ENCODE results near the gene ELMO1.
"Not testable (repeated sequence)": the region's sequence is repeated elsewhere in the genome, so short reads cannot be mapped to it uniquely, and the experiment has no call there.

The ELMO1 gene

GRCh38 chr7:37187179-37187578 is 261.5 kb downstream of the ELMO1 start:
- DNase-seq (ENCODE audit: low read depth in 3 of 3), result no peak

GRCh38 chr7:37186753-37187152 is 261.9 kb downstream of the ELMO1 start:
- no peak for DNase-seq (ENCODE audit: low read depth in 3 of 3)

- DNase-seq (ENCODE audit: low read depth in 3 of 3), result no peak
Measured at GRCh38 chr7:37181550-37181932, 267.1 kb downstream of the ELMO1 start.

- no peak for DNase-seq (ENCODE audit: low read depth in 3 of 3)
Measured at GRCh38 chr7:37180828-37181549, 267.7 kb downstream of the ELMO1 start.

DNA sequence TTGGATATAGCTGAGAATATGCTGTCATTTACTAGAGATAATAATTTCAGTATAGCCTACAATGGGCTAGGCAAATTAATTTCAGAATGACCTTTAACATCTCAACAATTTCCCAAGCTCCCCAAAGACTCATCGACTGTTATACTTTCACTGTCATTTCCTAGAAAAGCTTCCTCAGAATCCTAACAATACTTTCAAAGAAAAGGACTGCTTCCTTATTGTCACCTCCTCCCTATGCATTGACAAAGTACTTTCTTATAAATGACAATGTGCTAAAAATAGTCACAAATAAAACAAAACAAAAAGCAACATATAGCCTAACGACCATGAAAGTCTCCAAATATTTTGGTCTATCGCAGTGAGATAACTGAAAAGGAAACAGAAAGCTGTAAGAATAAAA is 272.6 kb downstream of the ELMO1 start:
- DNase-seq (ENCODE audit: low read depth in 3 of 3), result no peak

- DNase-seq (ENCODE audit: low read depth in 3 of 3), result no peak
Measured at GRCh38 chr7:37174460-37174859, 274.2 kb downstream of the ELMO1 start.

- no peak for DNase-seq (ENCODE audit: low read depth in 3 of 3)
Measured at GRCh38 chr7:37173670-37174069, 275.0 kb downstream of the ELMO1 start.

DNA sequence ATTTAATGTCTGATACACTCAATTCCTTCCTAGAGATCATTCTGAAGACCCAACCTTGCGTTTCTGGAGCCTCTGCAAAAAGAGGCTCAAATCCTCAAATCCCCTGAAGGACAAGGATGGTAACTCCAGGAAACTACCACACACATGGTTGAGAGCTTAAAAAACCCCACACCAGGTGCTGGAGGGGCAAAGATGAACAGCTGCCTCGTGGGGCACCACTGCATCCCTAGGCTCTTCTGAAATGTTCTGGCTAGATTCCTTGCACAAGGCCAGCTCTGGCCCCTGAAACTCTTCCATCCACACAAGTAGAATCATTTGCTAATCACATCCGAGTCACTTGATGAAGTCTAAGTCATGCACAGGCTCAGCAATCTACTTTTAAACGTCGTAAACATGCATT is 286.6 kb downstream of the ELMO1 start:
- DNase-seq (ENCODE audit: low read depth in 3 of 3), result no peak

DNA sequence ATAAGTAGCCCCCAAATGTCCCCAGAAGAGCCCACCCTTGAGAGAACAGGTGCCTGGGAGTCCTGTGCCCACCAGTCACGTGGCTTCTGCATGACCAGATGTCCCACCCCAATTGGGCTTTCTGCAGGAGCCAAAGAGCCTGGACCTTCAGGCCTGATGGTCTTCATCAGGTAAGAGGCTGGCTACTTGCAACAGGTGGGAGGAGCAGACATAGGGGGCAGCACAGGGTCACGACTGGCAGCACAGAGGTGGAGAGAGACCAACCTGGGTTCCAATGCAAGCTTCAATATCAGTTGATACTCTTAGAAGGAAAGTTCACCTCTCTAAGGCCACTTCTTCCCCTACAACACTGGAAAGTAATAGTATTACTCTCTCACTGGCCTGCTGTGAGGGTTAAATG is 288.0 kb downstream of the ELMO1 start:
- no peak for DNase-seq (ENCODE audit: low read depth in 3 of 3)

DNA sequence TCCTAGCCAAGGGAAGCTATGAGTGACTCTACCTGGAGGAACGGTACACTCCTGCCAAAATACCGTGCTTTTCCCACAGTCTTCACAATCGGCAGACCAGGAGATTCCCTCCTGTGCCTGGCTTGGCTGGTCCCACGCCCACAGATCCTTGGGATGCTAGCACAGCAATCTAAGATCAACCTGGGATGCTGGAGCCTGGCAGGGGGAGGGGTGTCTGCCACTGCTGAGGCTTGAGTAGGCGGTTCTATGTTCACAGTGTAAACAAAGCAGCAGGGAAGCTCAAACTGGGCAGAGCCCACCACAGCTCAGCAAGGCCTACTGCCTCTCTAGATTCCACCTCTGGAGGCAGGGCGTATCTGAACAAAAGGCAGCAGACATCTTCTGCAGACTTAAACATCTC is 295.3 kb downstream of the ELMO1 start:
- no peak for DNase-seq (ENCODE audit: low read depth in 3 of 3)

GRCh38 chr7:37151741-37152413 is 296.8 kb downstream of the ELMO1 start:
- no peak for DNase-seq (ENCODE audit: low read depth in 3 of 3)

- DNase-seq (ENCODE audit: low read depth in 3 of 3), result no peak
Measured at GRCh38 chr7:37150856-37151255, 297.8 kb downstream of the ELMO1 start.

DNA sequence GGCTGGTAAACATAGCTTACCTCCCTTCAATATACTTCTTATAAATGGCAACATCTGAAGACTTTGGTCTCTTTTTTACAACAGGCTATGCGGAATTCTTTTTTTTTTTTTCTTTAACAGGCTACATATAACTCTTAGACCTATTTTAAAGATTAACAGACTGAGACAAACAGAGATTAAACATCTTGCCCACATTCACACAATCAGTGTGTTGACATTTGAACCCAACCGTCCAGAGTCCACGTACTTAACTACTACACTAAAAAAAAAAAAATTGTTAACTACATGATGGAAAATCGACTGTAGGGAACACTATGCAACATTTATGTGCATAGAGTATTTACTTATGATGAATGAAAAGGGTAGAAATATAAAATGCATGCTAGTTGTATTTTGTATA is 298.5 kb downstream of the ELMO1 start:
- no peak for DNase-seq (ENCODE audit: low read depth in 3 of 3)

DNA sequence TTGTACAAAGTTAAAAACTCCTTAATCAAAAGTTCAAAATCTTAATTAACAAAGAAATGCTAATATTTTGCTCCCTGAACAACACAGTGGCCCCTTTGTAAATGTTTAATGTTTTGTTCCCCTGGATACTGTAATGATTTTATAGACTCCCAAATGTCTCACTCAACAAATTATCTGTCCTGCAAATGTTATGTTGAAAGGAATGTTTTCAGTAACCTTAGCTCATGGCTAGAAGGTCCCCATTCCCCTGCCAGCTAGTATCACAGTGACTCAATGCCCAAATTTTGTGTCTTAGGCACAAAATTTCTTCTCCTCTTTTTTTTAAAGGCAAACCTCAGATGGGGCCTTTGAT is 298.9 kb downstream of the ELMO1 start:
- DNase-seq (ENCODE audit: low read depth in 3 of 3), result no peak

GRCh38 chr7:37149051-37149772 is 299.5 kb downstream of the ELMO1 start:
- no peak for DNase-seq (ENCODE audit: low read depth in 3 of 3)

GRCh38 chr7:37145682-37146081 is 303.0 kb downstream of the ELMO1 start:
- DNase-seq (ENCODE audit: low read depth in 3 of 3), result no peak

DNA sequence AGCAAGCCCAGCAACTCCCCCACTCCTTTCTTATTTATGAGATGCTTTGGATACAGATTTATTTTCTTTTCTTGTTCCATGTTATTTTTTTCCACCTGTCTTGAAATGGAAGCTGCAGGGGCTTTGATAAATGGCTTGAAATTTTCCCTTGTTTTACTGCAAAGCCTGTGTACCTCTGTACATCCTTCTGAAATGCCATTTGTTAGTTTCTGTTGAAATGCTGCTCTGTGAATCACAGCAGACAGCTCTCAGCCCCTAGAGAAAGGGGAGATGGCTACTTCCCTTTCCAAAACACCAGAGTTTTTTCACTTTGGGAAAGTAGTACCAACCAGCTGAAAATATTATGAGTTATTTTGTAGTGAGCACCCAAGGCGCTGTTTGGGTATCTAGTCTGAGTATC is 304.2 kb downstream of the ELMO1 start:
- DNase-seq (ENCODE audit: low read depth in 3 of 3), result no peak

GRCh38 chr7:37142958-37143357 is 305.7 kb downstream of the ELMO1 start:
- no peak for DNase-seq (ENCODE audit: low read depth in 3 of 3)

DNA sequence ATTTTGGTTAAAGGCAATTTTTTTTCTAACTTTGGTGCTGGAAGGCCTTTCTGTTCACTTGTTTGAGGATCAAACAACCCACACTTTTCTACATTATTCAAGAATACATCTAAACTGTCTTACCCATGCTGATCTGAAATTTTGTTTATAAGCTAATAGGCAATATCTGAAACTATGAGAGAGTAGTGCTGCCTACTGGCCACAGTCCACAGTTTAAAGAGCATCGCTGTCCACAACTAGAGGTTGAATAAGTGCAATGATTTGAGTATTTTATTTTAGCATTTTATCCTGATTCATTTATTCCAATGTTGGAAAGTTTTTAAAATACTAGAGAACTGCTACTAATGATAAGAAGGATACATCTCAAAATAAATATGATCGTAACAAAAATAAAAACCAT is 306.9 kb downstream of the ELMO1 start:
- DNase-seq (ENCODE audit: low read depth in 3 of 3), result no peak

- not testable (repeated sequence) for DNase-seq (ENCODE audit: low read depth in 3 of 3)
Measured at GRCh38 chr7:37133902-37134301, 314.8 kb downstream of the ELMO1 start.

- DNase-seq (ENCODE audit: low read depth in 3 of 3), result no peak
Measured at GRCh38 chr7:37131855-37132254, 316.8 kb downstream of the ELMO1 start.

DNA sequence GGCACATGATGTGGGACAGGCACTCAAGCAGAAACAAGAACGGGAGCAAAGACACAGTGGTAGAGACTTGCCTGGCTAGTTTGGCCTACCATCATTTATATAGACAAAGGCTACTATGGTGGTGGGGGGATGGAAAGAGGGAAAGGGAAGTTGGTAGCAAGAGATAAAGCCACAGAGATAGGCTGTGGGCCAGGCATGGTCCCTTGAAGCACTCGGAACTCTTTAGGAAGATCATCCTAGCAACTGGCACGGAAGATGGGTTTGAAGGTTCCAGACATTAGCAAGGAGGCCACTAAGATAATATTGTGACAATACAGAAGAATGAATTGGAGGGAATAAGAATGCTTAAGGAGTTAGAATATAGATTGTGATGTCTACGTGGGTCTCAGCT is 319.6 kb downstream of the ELMO1 start:
- DNase-seq (ENCODE audit: low read depth in 3 of 3), result no peak
